ENCODE data around the gene POLK. TPM values are rescaled to one million over a fixed set of nuclear protein-coding genes. Genes with fewer than 3 reads are reported as not detected.
"Not testable (repeated sequence)": the region's sequence is repeated elsewhere in the genome, so short reads cannot be mapped to it uniquely, and the experiment has no call there.

Gene POLK
- total RNA-seq, 2 experiments from 2014 or later = 33.8 to 34.6 TPM

DNA sequence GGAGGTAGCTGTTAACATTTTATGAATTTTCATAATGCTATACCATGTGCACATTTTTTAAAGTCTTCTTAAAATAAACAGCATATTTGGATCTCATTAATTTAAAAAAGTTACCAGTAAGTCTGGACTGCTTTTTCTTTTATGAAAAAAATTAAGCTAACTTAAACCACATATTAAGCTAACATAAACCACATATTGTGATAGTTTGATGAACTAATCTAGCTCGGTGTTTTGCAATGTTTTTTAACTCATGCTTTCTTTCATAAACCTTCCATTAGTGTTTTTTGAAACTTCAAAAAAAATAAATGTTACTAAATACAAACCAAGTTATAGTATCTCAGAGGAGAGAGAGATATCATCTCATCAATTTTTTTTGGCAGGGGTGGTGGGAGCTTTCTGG, 26.5 kb downstream of the POLK start:
- ChIA-PET POLR2A (no interaction called here), CTCF (interaction anchor here (0.6 kb wide), 2 partner anchors 8 to 787 kb away, joined by 3 read pairs; no protein-coding TSS in a partner anchor)

DNA sequence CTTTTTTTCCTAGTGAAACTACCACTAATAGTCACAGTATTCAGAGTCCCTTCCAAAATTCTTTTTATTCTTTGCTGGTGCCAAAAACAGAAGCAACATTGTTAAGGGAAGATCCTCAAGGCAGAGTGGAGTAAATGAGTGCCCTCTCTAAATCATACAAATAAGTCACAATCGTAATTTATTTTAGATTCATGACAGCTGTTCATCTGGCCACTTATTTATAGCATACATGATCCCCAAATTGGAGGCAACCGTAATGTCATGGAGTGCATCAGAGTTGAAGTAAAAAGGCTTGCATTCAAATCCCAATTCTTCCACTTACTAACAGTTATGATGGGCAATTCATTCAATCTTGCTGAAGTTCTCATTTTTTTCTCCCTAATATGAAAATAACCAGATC, 33.4 kb downstream of the POLK start:
- ChIA-PET CTCF (no interaction called here), POLR2A (no interaction called here)

DNA sequence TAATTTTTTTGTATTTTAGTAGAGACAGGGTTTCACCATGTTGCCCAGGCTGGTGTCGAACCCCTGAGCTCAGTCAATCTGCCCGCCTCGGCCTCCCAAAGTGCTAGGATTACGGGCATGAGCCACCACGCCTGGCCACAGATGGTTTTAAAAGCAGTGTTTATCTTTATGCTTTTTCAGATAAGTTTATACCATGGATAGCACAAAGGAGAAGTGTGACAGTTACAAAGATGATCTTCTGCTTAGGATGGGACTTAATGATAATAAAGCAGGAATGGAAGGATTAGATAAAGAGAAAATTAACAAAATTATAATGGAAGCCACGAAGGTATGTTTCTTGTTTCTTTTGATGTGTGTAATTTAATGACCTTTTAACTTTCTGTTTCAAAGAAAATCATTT, 35.1 kb downstream of the POLK start:
- ChIA-PET CTCF (no interaction called here), POLR2A (no interaction called here)

DNA sequence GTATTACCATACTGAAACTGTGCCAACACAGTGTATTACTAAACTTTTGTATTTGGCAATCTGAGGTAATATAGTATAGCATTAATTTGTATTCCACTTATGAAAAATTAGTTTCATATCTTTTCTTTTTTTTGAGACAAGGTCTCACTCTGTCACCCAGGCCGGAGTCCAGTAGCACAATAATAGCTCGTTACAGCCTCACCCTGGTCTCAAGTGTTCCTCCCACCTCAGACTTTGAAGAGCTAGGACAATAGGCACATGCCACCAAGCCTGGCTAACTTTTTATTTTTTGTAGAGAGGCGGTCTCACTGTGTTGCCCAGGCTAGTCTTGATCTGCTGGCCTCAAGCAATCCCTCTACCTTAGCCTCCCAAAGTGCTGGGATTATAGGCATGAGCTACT, 36.1 kb downstream of the POLK start:
- CTCF ChIA-PET = no interaction called here
- POLR2A ChIA-PET = no interaction called here

DNA sequence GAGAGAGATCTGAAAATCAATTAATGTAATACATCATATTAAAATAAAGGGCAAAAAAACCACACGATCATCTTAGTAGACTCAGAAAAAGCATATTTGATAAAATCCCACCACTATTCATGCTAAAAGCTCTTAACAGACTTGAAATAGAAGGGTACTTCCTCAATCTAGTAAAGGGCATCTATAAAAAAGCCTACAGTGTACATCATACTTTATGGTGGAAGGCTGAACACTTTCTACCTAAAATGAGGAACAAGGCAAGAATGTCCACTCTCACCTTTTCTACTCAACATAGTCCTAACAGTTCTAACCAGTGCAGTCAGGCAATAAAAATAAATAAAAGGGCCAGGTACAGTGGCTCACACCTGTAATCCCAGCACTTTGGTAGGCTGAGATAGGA, 38.9 kb downstream of the POLK start:
- POLR2A ChIA-PET = no interaction called here
- CTCF ChIA-PET = no interaction called here

DNA sequence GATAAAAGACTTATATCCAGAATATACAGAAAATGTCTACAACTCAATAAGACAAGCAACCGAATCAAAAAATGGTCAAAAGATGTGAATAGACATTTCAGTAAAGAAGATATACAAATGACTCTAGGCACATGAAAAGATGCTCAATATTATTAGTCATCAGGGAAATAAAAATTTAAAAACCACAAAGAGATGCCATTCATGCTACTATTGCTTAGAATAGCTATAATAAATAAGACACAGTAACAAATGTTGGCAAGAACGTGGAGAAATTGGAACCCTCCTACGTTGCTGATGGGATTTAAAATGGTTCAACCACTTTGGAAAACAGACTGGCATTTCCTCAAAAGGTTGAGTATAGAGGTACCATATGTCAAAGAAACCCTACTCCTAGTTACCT, 39.8 kb downstream of the POLK start:
- ChIA-PET CTCF (no interaction called here), POLR2A (no interaction called here)

DNA sequence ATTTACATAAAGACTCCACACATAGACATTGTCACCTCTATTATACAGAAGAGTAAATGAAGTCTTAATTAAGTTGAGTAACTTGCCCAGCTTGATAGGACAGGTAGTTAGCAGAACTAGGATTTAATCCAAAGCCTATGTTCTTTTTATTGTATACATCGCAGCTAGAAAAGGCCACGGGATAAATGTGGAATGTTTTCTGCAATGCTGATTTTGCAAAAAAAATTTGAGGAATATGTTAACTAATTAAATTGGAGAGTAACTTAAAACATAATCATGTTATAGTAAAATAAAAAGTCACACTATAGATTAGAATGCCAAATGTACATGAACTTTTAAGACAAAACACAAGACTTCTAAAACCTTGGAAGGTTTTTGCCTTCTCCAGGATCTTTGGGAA, 41.1 kb downstream of the POLK start:
- ChIA-PET POLR2A (no interaction called here), CTCF (no interaction called here)

DNA sequence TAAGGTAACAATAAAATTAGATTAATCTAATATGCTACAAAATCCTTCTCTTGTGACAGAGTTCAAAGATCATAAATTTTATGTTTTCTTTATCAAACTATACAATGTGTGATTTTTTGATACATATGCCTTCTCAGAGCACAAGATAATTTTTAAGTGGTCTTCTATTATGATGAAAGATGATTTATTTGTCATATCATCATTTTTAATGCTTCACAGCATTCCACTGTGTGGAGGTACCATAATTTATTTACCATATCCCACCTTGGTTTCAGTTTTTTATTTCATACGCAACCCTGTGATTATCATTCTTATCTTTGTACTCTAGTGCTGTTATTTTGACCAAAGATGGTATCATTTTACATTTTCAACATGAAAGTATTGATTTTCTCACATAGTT, 41.7 kb downstream of the POLK start:
- ChIA-PET POLR2A (no interaction called here), CTCF (no interaction called here)

DNA sequence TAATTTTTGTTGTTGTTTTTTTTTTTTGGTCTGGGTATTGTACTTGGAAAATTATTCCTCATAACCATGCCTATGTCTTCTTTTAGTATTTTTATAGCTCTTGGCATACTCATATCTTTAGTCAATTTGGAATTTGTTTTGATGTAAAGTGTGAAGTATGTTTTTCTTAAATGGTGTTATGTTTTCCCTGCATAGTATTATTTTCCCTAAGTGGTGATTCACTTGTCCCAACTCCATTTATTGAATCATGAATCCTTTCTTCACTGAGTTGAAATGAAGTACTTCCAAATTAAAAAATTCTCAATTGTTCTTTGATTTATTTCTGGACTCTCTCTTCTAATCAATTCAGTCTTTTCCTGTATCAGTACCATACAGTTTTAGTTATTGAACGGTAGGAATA, 46.5 kb downstream of the POLK start:
- ChIA-PET POLR2A (no interaction called here), CTCF (no interaction called here)

DNA sequence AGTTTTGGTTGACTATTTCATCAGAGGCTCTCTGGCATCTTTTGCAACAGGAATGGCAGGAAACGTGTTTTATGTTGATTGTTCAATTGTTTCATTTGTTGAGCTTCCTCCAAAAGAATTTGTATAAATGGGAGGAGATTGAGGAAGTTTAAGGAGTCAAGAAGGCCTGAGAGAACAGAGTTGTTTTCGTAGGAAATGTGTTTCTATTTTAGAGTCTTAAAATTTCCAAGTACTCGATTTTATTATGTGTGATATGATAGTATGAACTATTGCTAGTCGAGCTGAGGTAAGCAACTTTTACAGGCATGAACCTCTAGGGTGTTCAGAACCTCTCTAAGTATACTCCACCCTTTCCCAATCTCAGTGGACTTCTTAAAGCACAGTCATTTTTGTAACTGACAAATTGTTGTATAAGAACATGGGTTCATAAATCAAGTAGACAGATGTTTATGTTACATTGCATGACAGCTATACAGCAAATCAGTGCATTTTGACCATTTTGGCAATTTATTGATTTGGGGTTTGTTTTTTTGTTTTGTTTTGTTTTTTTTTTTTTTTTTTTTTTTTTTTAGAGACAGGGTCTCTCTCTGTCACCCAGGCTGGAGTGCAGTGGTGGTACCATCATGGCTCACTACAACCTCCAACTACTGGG, 47.4 kb downstream of the POLK start:
- CTCF ChIA-PET = no interaction called here
- POLR2A ChIA-PET = interaction anchor here (0.8 kb wide), 1 partner anchor 25 kb away, joined by 4 read pairs; no protein-coding TSS in a partner anchor

DNA sequence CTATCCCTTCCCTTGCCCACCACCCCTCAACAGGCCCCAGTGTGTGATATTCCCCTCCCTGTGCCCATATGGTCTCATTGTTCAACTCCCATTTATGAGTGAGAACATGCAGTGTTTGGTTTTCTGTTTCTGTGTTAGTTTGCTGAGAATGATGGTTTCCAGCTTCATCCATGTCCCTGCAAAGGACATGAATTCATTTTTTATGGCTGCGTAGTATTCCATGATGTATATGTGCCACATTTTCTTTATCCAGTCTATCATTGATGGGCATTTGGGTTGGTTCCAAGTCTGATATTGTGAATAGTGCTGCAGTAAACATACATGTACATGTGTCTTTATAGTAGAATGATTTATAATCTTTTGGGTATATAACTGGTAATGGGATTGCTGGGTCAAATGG, 49.0 kb downstream of the POLK start:
- POLR2A ChIA-PET, CTCF ChIA-PET: not testable (repeated sequence)

DNA sequence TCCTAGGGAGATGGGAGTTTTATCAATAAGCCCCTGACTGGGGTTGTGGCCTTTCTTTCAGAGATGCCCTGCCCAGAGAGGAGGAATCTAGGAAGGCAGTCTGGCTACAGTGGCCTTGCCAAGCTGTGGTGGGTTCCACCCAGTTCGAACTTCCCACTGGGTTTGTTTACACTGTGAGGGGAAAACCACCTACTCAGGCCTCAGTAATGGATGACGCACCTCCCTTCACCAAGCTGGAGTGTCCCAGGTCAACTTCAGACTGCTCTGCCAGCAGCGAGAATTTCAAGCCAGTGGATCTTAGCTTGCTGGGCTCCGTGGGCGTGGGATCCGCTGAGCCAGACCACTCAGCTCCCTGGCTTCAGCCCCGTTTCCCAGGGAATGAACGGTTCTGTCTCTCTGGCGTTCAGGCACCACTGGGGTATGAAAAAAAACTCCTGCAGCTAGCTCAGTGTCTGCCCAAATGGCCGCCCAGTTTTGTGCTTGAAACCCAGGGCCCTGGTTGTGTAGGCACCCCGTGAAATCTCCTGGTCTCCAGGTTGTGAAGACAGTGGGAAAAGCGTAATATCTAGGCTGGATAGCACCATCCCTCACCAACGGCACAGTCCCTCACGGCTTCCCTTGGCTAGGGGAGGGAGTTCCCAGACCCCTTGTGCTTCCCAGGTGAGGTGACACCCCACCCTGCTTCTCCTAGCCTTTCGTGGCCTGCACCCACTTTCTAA, 54.5 kb downstream of the POLK start:
- POLR2A ChIA-PET = interaction anchor here (2.1 kb wide), 1 partner anchor 103 kb away, joined by 6 read pairs; no protein-coding TSS in a partner anchor

DNA sequence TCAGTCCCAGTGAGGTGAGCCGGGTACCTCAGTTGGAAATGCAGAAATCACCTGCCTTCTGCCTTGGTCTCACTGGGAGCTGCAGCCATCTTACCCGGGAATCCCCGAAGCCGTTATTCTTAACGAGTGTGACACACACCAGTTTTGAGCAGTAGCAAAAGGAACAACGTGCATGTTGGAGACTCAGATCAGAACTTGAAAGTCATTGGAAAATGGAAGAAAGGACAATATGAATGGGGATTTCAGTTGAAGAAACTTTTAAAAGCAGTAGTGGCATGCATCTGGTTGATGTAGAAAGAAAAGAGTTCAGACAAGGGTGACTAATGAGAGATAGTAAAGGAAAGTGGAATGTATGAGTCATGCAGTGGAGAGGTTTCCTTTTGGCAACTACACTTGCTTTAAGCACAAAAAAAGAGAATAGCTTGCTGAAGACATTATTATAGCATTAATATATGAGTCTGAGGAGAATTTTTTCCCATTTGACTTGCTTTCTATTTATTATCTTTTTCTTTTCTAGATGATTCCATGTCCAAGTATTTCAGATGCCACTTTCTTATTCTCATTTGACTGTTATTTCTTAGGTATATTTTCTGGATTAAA, 55.1 kb downstream of the POLK start:
- POLR2A ChIA-PET = interaction anchor here (0.9 to 2.1 kb wide), 2 partner anchors 102 to 230 kb away, joined by 3 to 6 read pairs; partner anchors contain the start of gene HMGCR
- CTCF ChIA-PET = interaction anchor here (1.4 kb wide), 1 partner anchor 9 kb away, joined by 5 read pairs; no protein-coding TSS in a partner anchor

More for the DNA sequence above, 54.5 kb downstream of the POLK start:
- CTCF ChIA-PET = interaction anchor here (1.4 kb wide), 1 partner anchor 9 kb away, joined by 5 read pairs; no protein-coding TSS in a partner anchor

DNA sequence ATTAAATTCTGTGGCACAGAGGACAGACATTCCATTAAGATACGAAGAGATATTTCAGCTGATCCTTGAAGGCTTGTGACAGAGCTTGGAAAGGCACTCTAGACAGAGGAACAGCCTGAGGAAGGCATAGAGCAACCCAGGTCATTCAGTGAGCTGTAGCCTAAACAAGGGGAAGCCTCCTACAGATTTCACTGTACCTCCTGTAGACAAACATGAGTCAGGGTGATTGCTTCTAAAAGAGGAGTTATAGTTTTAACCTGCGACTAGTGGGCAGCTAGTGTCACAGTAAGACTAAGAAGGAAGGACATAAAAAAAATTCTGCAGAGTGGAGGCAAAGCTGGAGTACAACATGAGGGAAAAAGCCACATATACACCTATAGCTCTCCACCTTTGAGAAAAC, 56.0 kb downstream of the POLK start:
- CTCF ChIA-PET = interaction anchor here (0.9 kb wide), 1 partner anchor 101 kb away, joined by 3 read pairs; no protein-coding TSS in a partner anchor
- POLR2A ChIA-PET = interaction anchor here (0.9 to 2.1 kb wide), 3 partner anchors 56 to 230 kb away, joined by 3 to 6 read pairs (median 6); partner anchors contain the start of genes CERT1, HMGCR and POLK

DNA sequence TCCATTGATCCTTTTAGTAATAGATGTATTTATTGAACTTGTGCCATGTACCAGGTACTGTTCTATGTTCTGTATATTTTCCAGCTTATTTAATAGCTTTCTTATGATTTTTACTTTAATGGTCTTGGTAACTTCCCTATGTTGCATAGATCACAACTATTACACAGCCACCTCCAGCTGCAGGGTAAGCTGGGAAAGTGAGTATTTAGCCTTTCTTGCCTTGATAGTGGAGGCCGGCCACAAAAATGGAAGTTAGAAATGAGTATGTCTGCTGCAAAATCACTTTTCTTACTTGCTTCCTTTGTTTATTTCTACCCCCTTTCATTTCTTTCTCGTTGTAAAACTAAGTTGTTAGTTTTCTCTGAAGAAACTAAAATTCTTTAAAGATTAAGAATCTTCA, 56.5 kb downstream of the POLK start:
- ChIA-PET POLR2A (interaction anchor here (1.4 to 2.1 kb wide), 2 partner anchors 56 to 101 kb away, joined by 6 read pairs; partner anchors contain the start of genes CERT1 and POLK), CTCF (interaction anchor here (0.6 to 0.9 kb wide), 2 partner anchors 101 to 204 kb away, joined by 3 read pairs; no protein-coding TSS in a partner anchor)

DNA sequence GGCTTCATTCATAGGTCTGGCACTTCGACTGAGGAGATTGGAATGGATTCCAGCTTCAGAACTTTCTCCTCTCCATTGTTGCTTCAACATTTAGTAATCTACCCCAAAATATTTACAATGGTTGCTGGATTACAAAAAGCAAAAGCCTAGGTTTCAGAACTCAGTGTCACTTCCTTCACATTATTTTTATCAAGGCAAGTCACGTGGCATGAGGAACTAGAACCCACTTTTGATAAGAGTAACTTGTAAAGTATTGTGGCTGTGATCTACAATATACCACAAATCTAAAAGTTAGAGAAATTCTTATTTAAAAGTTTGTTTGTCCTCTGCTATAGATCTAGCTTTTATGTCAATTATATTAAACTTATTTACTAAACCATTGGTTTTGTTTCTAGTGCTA, 59.9 kb downstream of the POLK start:
- CTCF ChIA-PET = no interaction called here
- POLR2A ChIA-PET = no interaction called here

DNA sequence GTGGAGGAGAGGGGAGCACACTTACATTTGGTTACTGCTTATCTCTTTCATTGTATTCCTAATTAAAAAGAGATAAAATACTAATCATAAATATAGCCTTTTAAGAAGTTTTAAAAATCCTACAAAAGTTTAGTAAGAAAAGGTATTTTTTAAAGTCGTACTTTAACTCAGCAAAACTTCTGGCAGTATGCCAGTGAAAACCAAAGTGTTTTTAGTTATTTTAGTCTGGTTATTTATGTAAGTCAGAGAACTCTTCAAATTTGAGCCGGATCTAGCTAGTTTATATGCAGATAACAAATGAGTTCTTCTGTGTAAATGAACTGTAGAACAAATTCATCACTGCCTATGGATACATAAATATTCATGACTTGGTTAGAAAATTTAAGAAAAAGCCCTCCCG, 63.1 kb downstream of the POLK start:
- ChIA-PET CTCF (interaction anchor here (1.4 kb wide), 1 partner anchor 8 kb away, joined by 5 read pairs; no protein-coding TSS in a partner anchor), POLR2A (interaction anchor here (1.4 kb wide), 1 partner anchor 94 kb away, joined by 5 read pairs; no protein-coding TSS in a partner anchor)

DNA sequence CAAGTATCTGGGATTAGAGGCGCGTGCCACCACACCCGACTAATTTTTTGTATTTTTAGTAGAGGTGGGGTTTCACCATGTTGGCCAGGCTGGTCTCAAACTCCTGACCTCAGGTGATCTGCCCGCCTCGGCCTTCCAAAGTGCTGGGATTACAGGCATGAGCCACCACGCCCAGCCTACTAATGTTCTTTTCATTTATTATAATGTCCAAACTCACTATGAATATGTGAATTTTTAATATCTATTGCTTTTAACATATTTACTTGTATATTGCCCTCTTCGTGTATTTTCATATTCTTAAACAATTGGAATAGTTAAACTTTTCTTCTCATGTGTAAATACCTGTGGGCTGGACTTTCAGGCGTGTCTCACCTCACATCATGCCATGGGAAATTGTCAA, 66.6 kb downstream of the POLK start:
- POLR2A ChIA-PET, CTCF ChIA-PET: not testable (repeated sequence)

DNA sequence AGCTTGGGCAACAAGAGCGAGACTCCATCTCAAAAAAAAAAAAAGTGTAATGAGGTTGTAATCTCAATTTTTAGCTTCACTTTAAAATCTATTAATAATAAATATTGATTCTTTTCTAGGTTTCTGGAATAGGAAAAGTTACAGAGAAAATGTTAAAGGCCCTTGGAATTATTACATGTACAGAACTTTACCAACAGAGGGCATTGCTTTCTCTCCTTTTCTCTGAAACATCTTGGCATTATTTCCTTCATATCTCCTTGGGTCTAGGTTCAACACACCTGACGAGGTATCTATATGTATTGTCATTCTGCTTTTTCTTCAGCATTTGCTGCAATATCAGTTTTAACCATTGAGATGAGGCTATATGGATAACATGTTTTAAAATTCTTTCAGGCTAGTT, 73.0 kb downstream of the POLK start:
- ChIA-PET POLR2A (no interaction called here), CTCF (no interaction called here)

DNA sequence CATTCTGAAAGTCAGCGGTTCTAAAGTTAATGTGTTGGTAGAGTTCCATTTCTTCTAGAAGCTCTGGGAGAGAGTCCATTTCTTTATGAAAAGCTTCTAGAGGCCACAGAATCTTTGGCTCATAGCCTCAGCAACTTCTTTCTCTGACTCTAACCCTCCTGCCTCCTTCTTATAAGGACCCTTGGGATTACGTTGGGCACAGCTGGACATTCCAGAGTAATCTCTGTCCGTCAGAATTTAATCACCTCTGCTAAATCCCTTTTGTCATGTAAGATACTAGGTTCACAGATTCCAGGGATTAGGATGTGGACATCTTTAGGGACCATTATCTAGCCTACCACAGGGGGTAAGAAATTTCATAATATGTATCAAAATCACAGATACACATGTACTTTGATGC, 77.0 kb downstream of the POLK start:
- ChIA-PET CTCF (no interaction called here), POLR2A (no interaction called here)

DNA sequence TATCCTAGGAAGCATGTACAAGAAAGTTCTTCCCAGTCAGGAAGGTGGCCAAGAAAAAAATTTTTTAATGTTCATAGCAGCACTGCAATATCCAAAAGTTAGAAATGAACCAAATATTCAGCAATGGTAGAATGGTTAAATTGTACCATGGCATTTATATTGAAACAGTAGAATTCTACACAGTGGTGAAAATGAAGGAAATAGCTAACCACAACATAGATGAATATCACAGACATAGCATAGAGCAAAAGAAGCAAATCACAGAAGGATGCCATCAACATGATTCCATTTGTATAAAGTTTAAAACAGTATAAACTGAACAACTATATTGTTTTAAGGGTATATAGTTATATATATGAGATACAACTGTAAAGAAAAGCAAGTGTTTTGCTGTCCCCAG, 88.8 kb downstream of the POLK start:
- POLR2A ChIA-PET = no interaction called here
- CTCF ChIA-PET = no interaction called here

Data from activated CD8-positive, alpha-beta memory T cell treated with anti-CD3 and anti-CD28 coated beads for 36 hours (primary cell).